Suprapubic skin (tissue), 4 donors: Measurements from ENCODE around the gene KRTAP4-6. TPM values are rescaled to one million over a fixed set of nuclear protein-coding genes. Genes with fewer than 3 reads are reported as not detected.
"Not testable (repeated sequence)": the region's sequence is repeated elsewhere in the genome, so short reads cannot be mapped to it uniquely, and the experiment has no call there.

Source experiments
- DNase-seq, 2 donors: peaks; one replicate each; pipeline ENCODE4 v3.0.0-alpha.2; 2019; ENCODE audit warnings: low spot score in 2 of 2
- H3K27ac ChIP-seq: fragments of 200-600 bp; sonication (generic); one replicate; pipeline ENCODE4 v1.5.1; 2019
- H3K27me3 ChIP-seq: fragments of 200-600 bp; sonication (generic); one replicate; pipeline ENCODE4 v1.5.1; 2019
- H3K36me3 ChIP-seq: fragments of 200-600 bp; sonication (generic); one replicate; pipeline ENCODE4 v1.5.1; 2019
- H3K4me1 ChIP-seq: fragments of 200-600 bp; sonication (generic); one replicate; pipeline ENCODE4 v1.5.1; 2019
- H3K4me3 ChIP-seq: fragments of 200-600 bp; sonication (generic); one replicate; pipeline ENCODE4 v1.5.1; 2019; ENCODE audit warnings: mild to moderate bottlenecking
- H3K9me3 ChIP-seq: fragments of 200-600 bp; sonication (generic); one replicate; pipeline ENCODE4 v1.5.1; 2019
- CTCF ChIP-seq, 2 donors: fragments of 200-600 bp in 1 of 2; fragments of 450-650 bp in 1 of 2; sonication (generic) in 1 of 2; IDR thresholded peaks; one replicate each; pipeline ENCODE4 v1.5.1; 2016 to 2019; ENCODE audit warnings: antibody characterized with exemption in 2 of 2, mild to moderate bottlenecking in 1 of 2, moderate library complexity in 1 of 2
- EP300 ChIP-seq: sonication (generic); formaldehyde crosslinking; IDR thresholded peaks from one replicate; pipeline ENCODE4 v1.6.1; 2017; ENCODE audit warnings: antibody characterized with exemption
- POLR2A ChIP-seq, 2 donors: fragments of 450-650 bp; IDR thresholded peaks; one replicate each; pipeline ENCODE4 v1.6.1; 2017; ENCODE audit warnings: antibody characterized with exemption in 2 of 2, mild to moderate bottlenecking in 2 of 2, moderate library complexity in 2 of 2
- POLR2AphosphoS5 ChIP-seq, 3 donors: sonication (generic); formaldehyde crosslinking; IDR thresholded peaks; one replicate each; pipeline ENCODE4 v1.6.1; 2017; ENCODE audit warnings: antibody characterized with exemption in 3 of 3
- WGBS: methylation state at CpG from one replicate; pipeline ENCODE4 v1.1.5; 2018; 5-methylcytosine and 5-hydroxymethylcytosine counted together
- total RNA-seq, 4 donors: library from RNA; depleted of rRNA; stranded (reverse); fragments of >200 nt; gene quantifications; one replicate each; pipeline ENCODE4 v1.1.0, GENCODE V29; 2016

Gene KRTAP4-6
- total RNA-seq, 4 donors from 2014 or later: 9.0 to 45.0 (median 13.0) TPM; not detected in 1

GRCh38 chr17:41125064-41125463 is 15.3 kb downstream of the KRTAP4-6 start:
- 98% methylated on average over 2 of the region's 2 CpGs for WGBS
- TF ChIP-seq POLR2AphosphoS5 (IDR thresholded peaks at IDR 0.05) (no peak), CTCF (IDR thresholded peaks at IDR 0.05) (no peak)
- no peaks in the 10 kb centered on the region for H3K4me1 ChIP-seq
- no peak overlapping the region for H3K27ac ChIP-seq
- no peaks in the 10 kb centered on the region for H3K36me3 ChIP-seq
- no peaks in the 10 kb centered on the region for H3K27me3 ChIP-seq
- no peak for DNase-seq
- H3K9me3 ChIP-seq: no peaks in the 10 kb centered on the region
- no peak overlapping the region for H3K4me3 ChIP-seq

GRCh38 chr17:41123991-41124371 is 16.4 kb downstream of the KRTAP4-6 start, which contains the start of gene KRTAP4-12:
Gene KRTAP4-12 (minus strand): TSS chr17:41124182. CDS start chr17:41124122, 60 bp downstream.
- H3K27me3 ChIP-seq, H3K27ac ChIP-seq, H3K36me3 ChIP-seq, H3K4me3 ChIP-seq, DNase-seq, H3K9me3 ChIP-seq, H3K4me1 ChIP-seq: not testable (repeated sequence)
- 100% methylated on average over 1 of the region's 3 CpGs for WGBS

GRCh38 chr17:41123292-41123990 is 16.9 kb downstream of the KRTAP4-6 start:
- WGBS: 86% methylated on average over 10 of the region's 12 CpGs
- not testable (repeated sequence) for H3K4me1 ChIP-seq, H3K27me3 ChIP-seq, DNase-seq, H3K27ac ChIP-seq, H3K4me3 ChIP-seq, H3K36me3 ChIP-seq, H3K9me3 ChIP-seq

- Histone ChIP-seq H3K36me3 (no peaks in the 10 kb centered on the region), H3K27me3 (peaks cover 5% of the 10 kb centered on the region), H3K27ac (no peak overlapping the region), H3K4me1 (no peaks in the 10 kb centered on the region), H3K9me3 (no peaks in the 10 kb centered on the region), H3K4me3 (no peak overlapping the region)
- no peak for DNase-seq
- 88% methylated on average over 2 of the region's 2 CpGs for WGBS
- TF ChIP-seq EP300: no peak
- TF ChIP-seq POLR2AphosphoS5 (IDR thresholded peaks at IDR 0.05): no peak
- no peak for TF ChIP-seq POLR2A (IDR thresholded peaks at IDR 0.05)
- TF ChIP-seq CTCF (IDR thresholded peaks at IDR 0.05): no peak
Measured at GRCh38 chr17:41121742-41122141, 18.6 kb downstream of the KRTAP4-6 start.

- H3K36me3 ChIP-seq: not testable (repeated sequence)
- 64% methylated on average over 11 of the region's 11 CpGs for WGBS
Measured at GRCh38 chr17:41119696-41120690, 20.4 kb downstream of the KRTAP4-6 start.

GRCh38 chr17:41118721-41119120 is 21.6 kb downstream of the KRTAP4-6 start:
- TF ChIP-seq POLR2A (IDR thresholded peaks at IDR 0.05): no peak
- TF ChIP-seq EP300: no peak
- no peak for TF ChIP-seq POLR2AphosphoS5 (IDR thresholded peaks at IDR 0.05)
- TF ChIP-seq CTCF (IDR thresholded peaks at IDR 0.05): no peak
- Histone ChIP-seq H3K27me3 (peaks cover 9% of the 10 kb centered on the region), H3K4me3 (no peak overlapping the region), H3K9me3 (no peaks in the 10 kb centered on the region), H3K27ac (no peak overlapping the region), H3K4me1 (no peaks in the 10 kb centered on the region), H3K36me3 (no peaks in the 10 kb centered on the region)
- 59% methylated on average over 4 of the region's 4 CpGs for WGBS
- no peak for DNase-seq

More at GRCh38 chr17:41119696-41120690, 20.4 kb downstream of the KRTAP4-6 start:
- H3K4me1 ChIP-seq, H3K4me3 ChIP-seq, H3K27ac ChIP-seq, H3K27me3 ChIP-seq, H3K9me3 ChIP-seq, DNase-seq: not testable (repeated sequence)

GRCh38 chr17:41117846-41118386 is 22.4 kb downstream of the KRTAP4-6 start, which contains the start of gene KRTAP4-11:
Gene KRTAP4-11 (minus strand): TSS chr17:41118373. CDS start chr17:41118315, 58 bp downstream.
- not testable (repeated sequence) for H3K27me3 ChIP-seq, H3K27ac ChIP-seq, H3K36me3 ChIP-seq, DNase-seq, H3K9me3 ChIP-seq, H3K4me1 ChIP-seq, H3K4me3 ChIP-seq
- WGBS: 76% methylated on average over 8 of the region's 10 CpGs
